Sciatic nerve (tissue), 2 donors: ENCODE data around the gene MICU2. TPM values are rescaled to one million over a fixed set of nuclear protein-coding genes. Genes with fewer than 3 reads are reported as not detected.
"Not testable (repeated sequence)": the region's sequence is repeated elsewhere in the genome, so short reads cannot be mapped to it uniquely, and the experiment has no call there.

Experiments used
- ATAC-seq: fragments of 200-7000 bp; cut with Tn5 transposase; one replicate; pipeline ENCODE4 v1.9.1; 2020; ENCODE audit warnings: mild to moderate bottlenecking, moderate library complexity
- DNase-seq: peaks from one replicate; pipeline ENCODE4 v3.0.0-alpha.2; 2020; ENCODE audit warnings: low spot score
- intact Hi-C: fragments of 100-400 bp; cut with DNase I; formaldehyde crosslinking; loops from one replicate; pipeline ENCODE4 v1.14.2; 2022
- total RNA-seq: library from RNA; stranded (reverse); fragmentation: NEBNext Ultra II Directional; extraction: Animal tissue kit (Norgen Biotek cat#: 25700); gene quantifications from one replicate; pipeline ENCODE4 v1.2.1, GENCODE V29; 2021
- donor health status: DM: no; HTN: no; CAD: no.
- donor health status: DM: no; HTN: no; CAD: no.

The MICU2 gene
- total RNA-seq, 1 donor from 2014 or later = 32.9 TPM

- DNase-seq (no peak), ATAC-seq (no peak)
- intact Hi-C loops = no loop called here
Measured at GRCh38 chr13:21556051-21556450, 47.9 kb downstream of the MICU2 start.

DNA sequence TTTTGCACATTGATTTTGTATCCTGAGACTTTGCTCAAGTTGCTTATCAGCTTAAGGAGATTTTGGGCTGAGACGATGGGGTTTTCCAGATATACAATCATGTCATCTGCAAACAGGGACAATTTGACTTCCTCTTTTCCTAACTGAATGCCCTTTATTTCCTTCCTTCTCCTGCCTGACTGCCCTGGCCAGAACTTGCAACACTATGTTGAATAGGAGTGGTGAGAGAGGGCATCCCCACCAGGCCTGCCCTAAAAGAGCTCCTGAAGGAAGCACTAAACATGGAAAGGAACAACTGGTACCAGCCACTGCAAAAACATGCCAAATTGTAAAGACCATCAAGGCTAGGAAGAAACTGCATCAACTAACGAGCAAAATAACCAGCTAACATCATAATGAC lies 50.7 kb downstream of the MICU2 start:
- ATAC-seq, intact Hi-C loops, DNase-seq: not testable (repeated sequence)

GRCh38 chr13:21550918-21551317 lies 53.1 kb downstream of the MICU2 start:
- ATAC-seq (no peak), DNase-seq (no peak)
- intact Hi-C loops = no loop called here

DNA sequence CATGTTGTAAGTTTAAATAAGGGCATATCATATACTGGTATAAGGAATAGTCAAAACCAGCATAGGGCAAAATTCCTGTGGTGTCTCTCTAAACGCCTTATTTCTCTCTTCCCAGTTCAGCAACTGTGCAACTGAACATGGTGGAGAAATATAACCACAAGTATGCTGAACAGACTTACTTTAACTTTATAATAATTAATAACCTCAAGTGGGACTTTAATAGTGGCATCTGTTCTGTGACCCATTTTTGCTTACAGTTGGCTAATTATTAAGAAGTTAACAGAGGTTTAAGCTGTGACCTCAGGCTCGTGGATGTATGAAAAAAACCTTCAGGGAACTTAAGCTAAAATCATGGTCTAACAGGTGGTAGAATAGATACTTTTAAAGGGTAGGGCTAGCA lies 54.3 kb downstream of the MICU2 start:
- intact Hi-C loops = no loop called here
- DNase-seq = no peak
- ATAC-seq = no peak

DNA sequence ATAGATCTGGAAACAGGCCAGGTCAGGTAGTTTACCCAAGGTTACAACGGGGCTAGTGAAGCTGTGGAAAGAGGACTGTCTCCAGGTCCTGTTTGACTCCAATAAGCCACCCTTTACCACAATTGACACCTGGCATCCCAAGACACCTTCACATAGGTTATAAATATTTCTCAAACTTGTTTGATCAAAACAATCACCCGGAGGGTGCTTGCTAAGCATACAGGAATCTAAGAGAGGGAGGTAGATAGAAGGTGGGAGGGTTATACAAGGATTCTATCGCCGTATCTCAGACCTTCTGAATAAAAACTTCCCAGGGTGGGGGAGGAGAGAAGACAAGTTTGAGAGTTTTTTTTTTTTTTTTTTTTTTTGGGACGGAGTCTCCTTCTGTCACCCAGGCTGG lies 55.4 kb downstream of the MICU2 start:
- ATAC-seq (no peak), DNase-seq (no peak)
- intact Hi-C loops = no loop called here

DNA sequence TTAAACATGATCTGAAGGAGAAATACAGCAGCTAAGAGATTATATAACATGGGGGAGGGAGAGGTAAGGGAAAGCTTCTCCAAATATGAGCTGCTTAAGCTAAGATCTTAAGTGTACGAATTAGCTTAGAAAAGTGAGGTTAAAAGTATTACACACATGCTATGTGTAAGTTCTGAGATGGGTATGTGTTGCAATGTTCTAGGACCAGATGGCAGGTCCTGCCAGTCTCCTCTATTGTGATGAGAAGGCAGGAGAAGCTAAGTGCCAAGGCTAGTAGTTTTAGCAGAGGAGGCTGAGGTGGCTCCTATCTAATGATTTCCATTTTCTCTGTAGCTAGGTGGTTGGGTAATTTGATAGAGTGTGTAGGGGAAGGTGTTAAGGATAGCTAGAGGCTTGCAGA lies 57.6 kb downstream of the MICU2 start:
- intact Hi-C loops = no loop called here
- ATAC-seq (no peak), DNase-seq (no peak)

DNA sequence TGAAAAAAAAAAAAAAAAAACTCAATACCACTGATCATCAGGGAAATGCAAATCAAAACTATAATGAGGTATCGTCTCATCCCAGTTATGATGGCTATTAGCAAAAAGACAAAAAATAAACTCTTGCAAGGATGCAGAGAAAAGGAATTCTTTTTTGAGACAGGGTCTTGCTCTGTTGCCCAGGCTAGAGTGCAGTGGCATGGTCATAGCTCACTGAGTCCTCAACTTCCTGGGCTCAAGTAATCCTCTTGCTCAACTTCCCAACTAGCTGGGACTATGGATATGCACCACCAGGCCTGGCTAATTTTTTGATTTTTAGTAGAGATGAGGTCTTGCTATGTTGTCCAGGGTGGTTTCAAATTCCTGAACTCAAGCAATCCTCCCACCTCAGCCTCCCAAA lies 59.5 kb downstream of the MICU2 start:
- DNase-seq = no peak
- no peak for ATAC-seq
- intact Hi-C loops = no loop called here

DNA sequence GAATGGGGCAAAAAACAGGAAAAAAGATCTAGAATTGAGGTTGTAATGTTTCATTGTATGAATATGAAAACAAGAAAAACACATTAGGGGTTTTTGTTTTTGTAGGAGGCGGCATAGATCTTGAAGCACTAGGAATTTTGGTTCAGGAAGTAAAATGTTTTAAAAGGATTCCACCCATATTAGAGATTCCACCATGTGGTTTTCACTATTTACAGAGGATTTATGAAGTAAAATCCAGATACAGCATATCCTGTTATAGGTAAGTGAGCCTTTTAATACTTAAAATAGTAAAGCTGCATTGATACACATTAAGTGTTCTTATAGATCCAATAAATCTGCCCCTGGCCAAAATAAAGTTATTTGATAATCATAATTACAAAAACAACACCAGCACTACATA lies 61.4 kb downstream of the MICU2 start:
- intact Hi-C loops = no loop called here
- ATAC-seq (no peak), DNase-seq (no peak)

DNA sequence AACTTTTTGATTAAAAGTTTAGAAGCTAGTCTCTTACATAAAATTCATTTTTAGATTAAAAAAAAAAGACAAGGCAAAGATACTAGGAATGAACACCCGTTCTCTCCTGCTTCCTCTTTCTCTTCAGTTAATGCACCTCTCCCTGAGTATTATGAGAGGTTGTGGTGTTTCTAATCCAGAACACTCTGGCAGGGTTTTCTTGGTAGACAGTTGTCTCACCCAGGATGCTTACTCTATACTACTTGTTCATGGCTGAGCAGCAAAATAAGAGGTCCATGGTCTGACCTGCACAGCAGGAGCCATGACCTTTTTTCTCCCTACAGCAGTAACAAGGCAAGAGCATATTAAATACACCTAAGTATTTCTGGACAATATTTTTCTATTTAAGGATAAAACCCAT lies 62.0 kb downstream of the MICU2 start:
- no peak for ATAC-seq
- intact Hi-C loops = no loop called here
- no peak for DNase-seq

DNA sequence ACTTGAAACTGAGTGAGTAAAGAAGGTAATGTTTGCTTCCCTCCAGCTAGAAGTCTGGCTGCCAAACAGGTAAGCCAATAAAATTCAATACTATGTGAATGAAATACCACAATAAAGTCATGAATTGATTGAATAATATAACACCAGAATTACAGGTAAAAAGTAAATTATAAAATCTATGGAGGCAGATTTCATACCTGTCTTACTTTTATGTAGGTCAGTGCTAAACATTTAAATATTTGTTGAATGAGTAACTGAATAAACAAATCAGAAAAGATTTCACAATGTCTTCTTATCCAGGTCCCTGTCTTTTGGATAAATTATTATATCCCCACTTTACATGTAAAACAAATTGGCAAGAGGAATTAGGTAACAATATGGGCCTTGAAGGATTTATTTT lies 62.7 kb downstream of the MICU2 start:
- intact Hi-C loops = no loop called here
- ATAC-seq (no peak), DNase-seq (no peak)

DNA sequence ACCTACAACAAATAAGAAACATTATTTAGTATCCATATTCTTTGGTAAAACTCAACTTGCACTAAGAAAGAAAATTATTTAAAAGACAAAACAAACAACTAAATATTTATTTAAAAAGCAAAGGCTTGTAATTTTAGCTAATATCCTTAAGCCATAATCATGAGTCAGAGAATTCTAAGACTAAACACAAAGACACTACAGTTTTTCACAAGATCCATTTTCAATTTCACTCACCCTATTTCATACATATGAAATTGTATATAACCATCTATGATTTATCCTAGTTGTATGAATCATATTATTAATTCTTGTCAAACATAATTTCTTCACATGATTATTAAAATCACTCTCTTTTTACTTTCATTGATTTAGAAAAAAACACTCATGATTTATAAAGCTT lies 64.3 kb downstream of the MICU2 start:
- intact Hi-C loops = no loop called here
- DNase-seq (no peak), ATAC-seq (no peak)

DNA sequence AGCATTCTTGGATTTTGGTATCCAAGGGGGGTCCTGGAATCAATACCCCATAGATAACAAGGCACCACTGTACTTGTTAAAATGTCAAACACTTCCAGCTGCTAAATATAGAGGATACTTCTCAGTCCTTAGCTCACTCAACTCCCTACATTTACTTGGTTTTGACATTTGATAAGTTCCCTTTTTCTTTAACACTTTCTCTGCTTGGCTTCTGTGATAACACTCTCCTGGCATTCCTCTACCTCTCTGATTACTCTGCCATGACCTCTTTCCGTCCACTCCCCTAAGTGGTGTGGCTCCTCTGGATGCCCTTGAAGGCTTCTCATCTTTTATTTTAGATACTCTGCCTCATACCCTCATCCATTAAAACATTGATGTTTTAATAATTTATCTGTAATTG lies 65.2 kb downstream of the MICU2 start:
- DNase-seq (no peak), ATAC-seq (no peak)
- intact Hi-C loops = no loop called here

- intact Hi-C loops = no loop called here
- ATAC-seq (no peak), DNase-seq (no peak)
Measured at GRCh38 chr13:21538280-21538679, 65.7 kb downstream of the MICU2 start.

- ATAC-seq (no peak), DNase-seq (no peak)
- intact Hi-C loops = no loop called here
Measured at GRCh38 chr13:21537105-21537504, 66.9 kb downstream of the MICU2 start.

DNA sequence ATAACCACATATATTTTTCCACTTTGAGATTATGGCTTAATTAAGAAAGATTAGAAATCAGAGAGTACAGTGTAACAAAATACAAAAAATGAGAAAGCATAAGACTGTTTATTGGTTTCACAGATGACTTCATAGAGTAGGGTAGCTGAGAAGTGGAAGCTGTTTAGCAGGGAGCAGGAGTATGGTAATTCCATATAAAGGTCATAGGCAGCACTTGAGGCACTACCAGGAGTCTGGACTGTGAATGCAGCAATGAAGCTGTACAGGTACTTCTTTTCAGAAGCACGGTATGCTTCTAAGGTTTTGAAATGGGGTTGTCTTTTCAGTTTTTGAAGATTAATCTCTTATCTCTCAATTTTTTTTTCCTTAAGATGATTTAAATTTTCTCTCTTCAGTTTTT lies 69.2 kb downstream of the MICU2 start:
- DNase-seq (no peak), ATAC-seq (no peak)
- intact Hi-C loops = no loop called here

- DNase-seq (no peak), ATAC-seq (no peak)
- intact Hi-C loops = no loop called here
Measured at GRCh38 chr13:21531455-21531854, 72.5 kb downstream of the MICU2 start.

GRCh38 chr13:21530656-21531055 lies 73.3 kb downstream of the MICU2 start:
- intact Hi-C loops = no loop called here
- no peak for ATAC-seq

GRCh38 chr13:21529146-21529893 lies 74.7 kb downstream of the MICU2 start:
- ATAC-seq = no peak
- DNase-seq = no peak
- intact Hi-C loops = no loop called here

More at GRCh38 chr13:21530656-21531055, 73.3 kb downstream of the MICU2 start:
- no peak for DNase-seq

DNA sequence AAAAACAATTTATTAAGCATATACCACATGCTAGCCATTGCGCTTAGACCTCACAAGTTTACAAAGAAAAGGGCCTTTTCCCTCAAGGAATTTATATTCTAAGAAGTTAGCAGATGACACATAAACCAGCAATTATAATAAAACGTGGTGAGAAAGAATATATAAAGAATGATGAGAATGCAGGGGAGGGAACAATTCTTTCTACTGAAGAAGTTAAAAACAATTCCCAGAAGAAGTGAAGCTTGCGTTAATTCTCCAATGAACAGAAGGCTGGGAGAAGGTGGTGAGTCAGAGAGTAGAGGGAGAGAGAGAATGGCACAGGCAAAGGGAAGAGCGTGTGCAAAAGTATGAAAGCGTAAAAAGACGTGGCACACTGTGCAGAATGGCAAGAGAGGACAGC lies 75.4 kb downstream of the MICU2 start:
- ATAC-seq (no peak), DNase-seq (no peak)
- intact Hi-C loops = no loop called here

DNA sequence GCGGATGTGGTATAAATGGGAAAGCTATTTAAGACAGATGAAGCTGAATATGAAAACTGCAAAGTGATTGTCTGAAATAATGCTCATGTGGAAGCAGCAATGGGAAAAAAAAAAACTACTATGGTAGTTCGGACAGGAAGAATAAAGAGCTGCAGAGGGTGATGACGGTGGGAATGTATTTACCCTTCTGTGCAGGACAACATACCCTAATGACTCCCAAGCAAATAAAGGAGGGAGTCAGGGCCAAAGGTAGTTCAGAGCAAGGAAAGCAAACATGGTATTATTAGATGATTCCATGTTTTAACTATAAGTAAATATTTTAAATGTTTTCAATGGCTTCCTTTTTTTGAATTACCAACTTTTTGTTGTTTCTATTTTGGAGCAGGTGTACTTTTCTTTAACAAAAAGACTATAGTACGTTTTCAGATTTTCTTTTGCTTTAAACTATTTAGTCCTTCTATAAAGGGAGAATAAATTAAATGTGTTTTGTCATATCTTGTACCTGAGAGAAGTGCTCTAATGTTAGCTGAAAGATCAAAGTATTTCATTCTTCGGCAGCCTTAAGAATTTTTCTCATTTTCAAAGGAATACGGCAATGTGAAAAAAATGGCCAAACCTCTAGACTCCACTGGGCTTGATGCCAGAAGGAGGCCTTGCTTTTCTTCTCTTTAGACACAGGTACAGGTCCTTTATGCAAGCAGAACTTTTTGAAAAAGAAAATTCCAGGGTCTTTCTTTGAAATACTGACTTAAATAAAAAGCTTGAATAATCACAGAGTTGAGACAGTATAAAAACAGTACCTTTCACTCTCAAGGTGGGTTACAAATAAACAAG lies 77.0 kb downstream of the MICU2 start:
- no peak for ATAC-seq
- DNase-seq = no peak
- intact Hi-C loops = no loop called here

GRCh38 chr13:21522847-21523246 lies 81.1 kb downstream of the MICU2 start:
- intact Hi-C loops = no loop called here
- ATAC-seq (no peak), DNase-seq (no peak)
